Measurements from ENCODE around the gene BLVRA. TPM values are rescaled to one million over a fixed set of nuclear protein-coding genes. Genes with fewer than 3 reads are reported as not detected.

Gene BLVRA
- total RNA-seq, 2 donors from 2014 or later: 29.6 to 54.8 TPM

DNA sequence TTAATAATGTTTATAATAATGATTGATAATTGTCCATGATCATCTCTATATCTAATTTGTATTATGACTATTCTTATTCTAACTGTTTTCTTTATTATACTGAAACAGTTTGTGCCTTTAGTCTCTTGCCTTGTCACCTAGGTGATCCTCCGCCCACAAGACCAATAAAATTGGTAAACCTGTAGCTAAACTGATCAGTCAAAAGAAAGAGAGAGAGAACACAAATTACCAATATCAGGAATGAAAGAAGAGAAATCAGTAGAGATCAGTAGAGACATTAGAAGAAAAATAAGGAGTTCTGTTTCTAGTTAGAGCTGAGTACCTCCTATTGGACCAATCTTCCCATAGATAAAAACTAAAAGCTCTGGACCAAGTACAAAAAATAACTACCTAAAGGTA, 23.1 kb upstream of the BLVRA start:
- no peaks in the 10 kb centered on the region for H3K27me3 ChIP-seq
- H3K27ac ChIP-seq: no peak overlapping the region
- H3K4me3 ChIP-seq: no peak overlapping the region
- DNase-seq (ENCODE audit: low spot score): no peak
- H3K4me1 ChIP-seq: no peaks in the 10 kb centered on the region
- TF ChIP-seq, protein P1, sequence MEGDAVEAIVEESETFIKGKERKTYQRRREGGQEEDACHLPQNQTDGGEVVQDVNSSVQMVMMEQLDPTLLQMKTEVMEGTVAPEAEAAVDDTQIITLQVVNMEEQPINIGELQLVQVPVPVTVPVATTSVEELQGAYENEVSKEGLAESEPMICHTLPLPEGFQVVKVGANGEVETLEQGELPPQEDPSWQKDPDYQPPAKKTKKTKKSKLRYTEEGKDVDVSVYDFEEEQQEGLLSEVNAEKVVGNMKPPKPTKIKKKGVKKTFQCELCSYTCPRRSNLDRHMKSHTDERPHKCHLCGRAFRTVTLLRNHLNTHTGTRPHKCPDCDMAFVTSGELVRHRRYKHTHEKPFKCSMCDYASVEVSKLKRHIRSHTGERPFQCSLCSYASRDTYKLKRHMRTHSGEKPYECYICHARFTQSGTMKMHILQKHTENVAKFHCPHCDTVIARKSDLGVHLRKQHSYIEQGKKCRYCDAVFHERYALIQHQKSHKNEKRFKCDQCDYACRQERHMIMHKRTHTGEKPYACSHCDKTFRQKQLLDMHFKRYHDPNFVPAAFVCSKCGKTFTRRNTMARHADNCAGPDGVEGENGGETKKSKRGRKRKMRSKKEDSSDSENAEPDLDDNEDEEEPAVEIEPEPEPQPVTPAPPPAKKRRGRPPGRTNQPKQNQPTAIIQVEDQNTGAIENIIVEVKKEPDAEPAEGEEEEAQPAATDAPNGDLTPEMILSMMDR (IDR thresholded peaks at IDR 0.05): no peak
- no peaks in the 10 kb centered on the region for H3K36me3 ChIP-seq
- no peaks in the 10 kb centered on the region for H3K9me3 ChIP-seq

DNA sequence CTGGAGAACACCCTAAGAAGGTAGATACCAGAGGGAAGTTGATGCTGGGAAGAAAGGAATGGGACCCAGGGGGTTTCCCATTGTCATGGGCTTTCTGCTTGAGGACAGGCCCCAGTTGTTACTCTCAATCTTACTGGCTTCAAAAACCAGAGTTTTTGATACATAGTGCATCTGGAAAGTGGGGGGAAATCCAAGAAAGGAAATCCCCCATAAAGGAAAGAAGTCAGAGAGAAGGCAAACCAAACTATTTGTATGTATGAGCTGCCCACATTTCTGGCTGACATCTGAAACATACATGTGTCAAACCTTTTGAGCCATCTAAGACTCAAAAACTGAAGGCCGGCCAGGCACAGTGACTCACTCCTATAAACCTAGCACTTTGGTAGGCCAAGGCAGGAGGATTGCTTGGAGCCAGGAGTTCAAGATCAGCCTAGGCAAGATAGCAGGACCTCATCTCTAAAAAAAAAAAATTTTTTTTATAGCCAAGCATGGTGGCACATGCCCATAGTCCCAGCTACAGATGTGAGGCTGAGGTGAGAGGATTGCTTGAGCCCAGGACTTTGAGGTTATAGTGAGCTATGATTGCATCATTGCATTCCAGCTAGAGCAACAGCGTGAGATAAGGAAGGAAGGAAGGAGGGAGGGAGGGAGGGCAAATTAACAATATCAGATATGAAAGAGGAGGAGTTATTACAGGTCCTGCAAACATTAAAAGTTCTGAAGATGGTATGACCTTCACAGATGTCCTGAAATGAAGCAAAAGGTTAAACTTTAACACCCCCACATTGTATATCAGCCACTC, 22.5 kb upstream of the BLVRA start:
- TF ChIP-seq, protein P1 (IDR thresholded peaks at IDR 0.05): no peak
- no peaks in the 10 kb centered on the region for H3K27me3 ChIP-seq
- H3K4me1 ChIP-seq: no peaks in the 10 kb centered on the region
- no peak overlapping the region for H3K27ac ChIP-seq
- no peak overlapping the region for H3K4me3 ChIP-seq
- no peaks in the 10 kb centered on the region for H3K9me3 ChIP-seq
- no peak for DNase-seq (ENCODE audit: low spot score)
- H3K36me3 ChIP-seq: no peaks in the 10 kb centered on the region

DNA sequence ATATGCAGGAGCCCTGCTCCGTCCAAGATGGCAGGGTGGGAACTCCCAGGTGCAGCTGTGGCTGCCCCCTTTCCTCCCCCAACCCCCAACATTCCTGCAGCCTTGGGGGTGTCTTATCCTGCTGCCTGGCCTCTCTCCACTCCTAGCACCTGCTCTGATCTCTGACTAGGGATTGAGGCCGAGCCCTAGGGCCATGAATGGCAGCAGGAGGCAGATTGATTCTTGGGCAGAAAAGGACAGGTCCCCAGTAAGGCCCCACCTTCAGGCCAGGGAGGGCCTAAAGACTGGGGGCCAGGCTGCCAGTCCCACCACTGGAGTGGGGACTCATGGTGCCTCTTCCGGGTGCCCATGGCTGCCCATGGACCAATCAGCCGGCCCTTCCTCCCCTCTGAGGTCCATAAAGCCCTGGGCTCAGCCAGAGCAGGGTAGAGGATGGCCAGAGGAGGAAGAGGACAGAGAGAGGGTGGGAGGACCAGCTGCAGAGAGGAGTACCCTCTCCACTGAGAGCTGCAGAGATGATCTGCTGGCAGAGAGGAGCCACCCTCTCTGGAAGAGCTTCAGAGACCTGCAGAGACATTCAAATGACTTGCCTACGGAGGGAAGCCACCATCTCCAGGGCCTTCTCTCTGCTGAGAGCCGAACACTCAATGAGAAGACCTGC, 20.9 kb upstream of the BLVRA start:
- DNase-seq (ENCODE audit: low spot score): no peak
- Histone ChIP-seq H3K27ac (no peak overlapping the region), H3K4me3 (no peak overlapping the region), H3K9me3 (no peaks in the 10 kb centered on the region), H3K4me1 (no peaks in the 10 kb centered on the region), H3K36me3 (no peaks in the 10 kb centered on the region), H3K27me3 (no peaks in the 10 kb centered on the region)
- TF ChIP-seq, protein P1 (IDR thresholded peaks at IDR 0.05): no peak

DNA sequence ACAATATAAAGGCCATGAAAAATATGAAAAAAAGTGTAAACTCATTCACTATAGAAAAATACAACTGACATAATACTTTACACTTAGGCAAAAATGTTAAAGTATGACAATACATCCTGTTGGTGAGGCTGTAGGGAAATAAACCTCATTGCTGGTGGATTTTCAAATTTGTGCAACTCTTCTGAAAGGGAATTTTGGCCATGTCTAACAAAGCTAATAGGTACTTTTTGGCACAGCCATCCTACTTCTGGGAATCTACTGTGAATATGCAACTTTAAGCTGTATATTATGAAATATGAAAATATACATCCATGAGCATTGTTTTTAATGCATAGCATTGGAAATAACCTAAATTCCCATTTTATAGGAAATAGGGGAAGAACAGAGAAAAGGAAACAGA, 15.8 kb upstream of the BLVRA start:
- Histone ChIP-seq H3K27ac (no peak overlapping the region), H3K4me1 (no peaks in the 10 kb centered on the region), H3K9me3 (no peaks in the 10 kb centered on the region), H3K36me3 (no peaks in the 10 kb centered on the region), H3K4me3 (no peak overlapping the region), H3K27me3 (no peaks in the 10 kb centered on the region)
- DNase-seq (ENCODE audit: low spot score): no peak
- TF ChIP-seq, protein P1 (IDR thresholded peaks at IDR 0.05): no peak

DNA sequence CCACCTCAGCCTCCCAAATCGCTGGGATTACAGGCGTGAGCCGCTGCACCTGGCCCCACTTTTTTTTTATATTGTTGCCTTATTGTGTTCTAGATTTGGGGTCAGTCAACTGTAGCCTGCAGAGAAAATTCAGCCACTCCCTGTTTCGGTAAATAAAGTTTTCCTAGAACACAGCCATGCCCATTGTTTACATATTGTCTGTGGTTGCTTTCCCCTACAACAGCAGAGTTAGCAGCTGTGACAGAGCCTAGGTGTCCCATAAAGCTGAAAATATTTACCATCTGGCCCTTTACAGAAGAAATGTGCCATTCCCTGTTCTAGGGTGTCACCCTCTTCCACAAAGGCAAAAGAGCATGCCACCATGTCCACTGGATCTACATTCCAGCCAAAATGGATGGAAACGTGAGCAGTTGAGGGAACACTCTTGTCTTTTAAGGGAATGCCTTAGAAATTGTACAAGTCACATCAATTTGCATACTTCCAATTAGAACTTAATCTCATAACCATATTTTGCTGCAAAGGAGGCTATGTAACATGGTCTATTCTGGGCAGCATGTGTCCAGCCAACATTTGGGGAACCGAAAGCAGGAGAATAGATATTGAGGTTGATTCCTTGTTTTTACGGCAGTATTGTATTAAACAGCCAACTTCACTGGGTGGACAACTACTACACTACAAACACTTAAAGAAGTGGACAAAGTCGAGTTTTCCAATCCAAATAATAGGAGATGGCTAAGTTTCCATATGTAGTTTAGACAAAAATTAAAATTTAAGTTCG, 11.0 kb upstream of the BLVRA start:
- no peaks in the 10 kb centered on the region for H3K4me1 ChIP-seq
- no peak overlapping the region for H3K27ac ChIP-seq
- TF ChIP-seq, protein P1 (IDR thresholded peaks at IDR 0.05): no peak
- DNase-seq (ENCODE audit: low spot score): no peak
- no peaks in the 10 kb centered on the region for H3K27me3 ChIP-seq
- no peak overlapping the region for H3K4me3 ChIP-seq
- H3K36me3 ChIP-seq: no peaks in the 10 kb centered on the region
- no peaks in the 10 kb centered on the region for H3K9me3 ChIP-seq
